Liver (tissue), 9 donors: Measurements from ENCODE around the gene TNPO3. TPM values are rescaled to one million over a fixed set of nuclear protein-coding genes. Genes with fewer than 3 reads are reported as not detected.

Experiments
- DNase-seq: peaks from one replicate; pipeline ENCODE4 v3.0.0-alpha.2; 2017; ENCODE audit warnings: low spot score
- H3K27ac ChIP-seq, 2 donors: one replicate each; pipeline ENCODE4 v1.7.0; 2013; ENCODE audit warnings: inconsistent platforms in 2 of 2, low read length in 2 of 2, control low read depth in 1 of 2, low read depth in 1 of 2, mild to moderate bottlenecking in 1 of 2
- H3K27me3 ChIP-seq, 4 donors: one replicate each; pipeline versions ENCODE4 v1.6.1 to v1.7.0; 2013; ENCODE audit warnings: low read length in 3 of 4, inconsistent platforms in 1 of 4, mild to moderate bottlenecking in 1 of 4, moderate library complexity in 1 of 4; ENCODE audit not compliant: control insufficient read depth in 4 of 4, insufficient read depth in 4 of 4
- H3K36me3 ChIP-seq, 4 donors: one replicate each; pipeline versions ENCODE4 v1.6.1 to v1.7.0; 2013; ENCODE audit warnings: low read length in 3 of 4, mild to moderate bottlenecking in 3 of 4, low read depth in 1 of 4, moderate library complexity in 1 of 4; ENCODE audit not compliant: control insufficient read depth in 4 of 4, insufficient read depth in 3 of 4
- H3K4me1 ChIP-seq, 4 donors: one replicate each; pipeline versions ENCODE4 v1.6.1 to v1.7.0; 2013; ENCODE audit warnings: low read length in 3 of 4, mild to moderate bottlenecking in 3 of 4, moderate library complexity in 1 of 4; ENCODE audit not compliant: control insufficient read depth in 4 of 4, insufficient read depth in 4 of 4
- H3K4me3 ChIP-seq, 3 donors: one replicate each; pipeline versions ENCODE4 v1.6.1 to v1.7.0; 2013; ENCODE audit warnings: low read length in 3 of 3, control low read depth in 1 of 3, low read depth in 1 of 3, mild to moderate bottlenecking in 1 of 3
- H3K9ac ChIP-seq, 2 donors: one replicate each; pipeline ENCODE4 v1.7.0; 2013; ENCODE audit warnings: low read length in 2 of 2, mild to moderate bottlenecking in 2 of 2, moderate library complexity in 2 of 2, control low read depth in 1 of 2, low read depth in 1 of 2
- H3K9me3 ChIP-seq, 4 donors: one replicate each; pipeline versions ENCODE4 v1.6.1 to v1.7.0; 2013; ENCODE audit warnings: low read length in 3 of 4; ENCODE audit not compliant: control insufficient read depth in 4 of 4
- EGR1 ChIP-seq, 2 donors: IDR thresholded peaks; 2 replicates each; pipeline ENCODE4 v1.6.1; 2016 to 2018; ENCODE audit warnings: antibody characterized with exemption in 2 of 2, low read depth in 2 of 2
- FOXA1 ChIP-seq: IDR thresholded peaks from 2 replicates; pipeline ENCODE4 v1.6.1; 2016; ENCODE audit warnings: antibody characterized with exemption
- FOXA2 ChIP-seq: IDR thresholded peaks from 2 replicates; pipeline ENCODE4 v1.6.1; 2016; ENCODE audit warnings: antibody characterized with exemption
- GABPA ChIP-seq, 2 donors: IDR thresholded peaks in 1 of 2; conservative IDR thresholded peaks in 1 of 2; 2 replicates each; pipeline ENCODE4 v1.6.1; 2016; ENCODE audit warnings: antibody characterized with exemption in 2 of 2, mild to moderate bottlenecking in 1 of 2, moderate library complexity in 1 of 2
- HNF4A ChIP-seq, 2 donors: conservative IDR thresholded peaks; 2 replicates each; pipeline ENCODE4 v1.6.1; 2016; ENCODE audit warnings: antibody characterized with exemption in 2 of 2, mild to moderate bottlenecking in 2 of 2
- HNF4G ChIP-seq: IDR thresholded peaks from 2 replicates; pipeline ENCODE4 v1.6.1; 2016; ENCODE audit warnings: antibody characterized with exemption
- JUND ChIP-seq, 2 donors: IDR thresholded peaks; 2 replicates each; pipeline ENCODE4 v1.6.1; 2016; ENCODE audit warnings: antibody characterized with exemption in 2 of 2
- NR2F2 ChIP-seq: IDR thresholded peaks from 2 replicates; pipeline ENCODE4 v1.6.1; 2016; ENCODE audit warnings: antibody characterized with exemption
- RAD21 ChIP-seq, 2 donors: IDR thresholded peaks; 2 replicates each; pipeline ENCODE4 v1.6.1; 2016; ENCODE audit warnings: antibody characterized with exemption in 2 of 2, mild to moderate bottlenecking in 2 of 2
- RXRA ChIP-seq, 2 donors: IDR thresholded peaks; 2 replicates each; pipeline ENCODE4 v1.6.1; 2017 to 2018; ENCODE audit warnings: antibody characterized with exemption in 2 of 2, mild to moderate bottlenecking in 1 of 2
- SP1 ChIP-seq: IDR thresholded peaks from 2 replicates; pipeline ENCODE4 v1.6.1; 2018; ENCODE audit warnings: antibody characterized with exemption, mild to moderate bottlenecking
- TAF1 ChIP-seq: conservative IDR thresholded peaks from 2 replicates; pipeline ENCODE4 v1.6.1; 2016; ENCODE audit warnings: antibody characterized with exemption, mild to moderate bottlenecking
- YY1 ChIP-seq: IDR thresholded peaks from 2 replicates; pipeline ENCODE4 v1.6.1; 2016; ENCODE audit warnings: antibody characterized with exemption, mild to moderate bottlenecking
- WGBS: extraction: QIAGEN DNeasy Blood & Tissue Kit; methylation state at CpG from one replicate; pipeline ENCODE4 v1.1.7; 2013; 5-methylcytosine and 5-hydroxymethylcytosine counted together
- polyA plus RNA-seq, 2 donors: library from polyadenylated mRNA; stranded (reverse) in 1 of 2; unstranded in 1 of 2; fragments of 200-250 nt in 1 of 2; fragments of >200 nt in 1 of 2; fragmentation: Nextera tagmentation in 1 of 2; extraction: Ambion mirVana in 1 of 2; gene quantifications; one replicate each; pipeline versions ENCODE4 v1.2.1 to v1.2.3, GENCODE V29; 2013 to 2015
- total RNA-seq, 2 donors: library from RNA; depleted of rRNA; stranded (reverse); fragments of >200 nt; gene quantifications; one replicate each; pipeline ENCODE4 v1.2.3, GENCODE V29; 2014
- TF ChIP-seq, protein P1 (sequence below): IDR thresholded peaks from 2 replicates; pipeline ENCODE4 v1.6.1; 2016; ENCODE audit warnings: antibody characterized with exemption
- TF ChIP-seq, protein P2 (sequence below): fragments of 150-350 bp; IDR thresholded peaks from 2 replicates; pipeline ENCODE4 v1.5.1; 2017; ENCODE audit warnings: improper control_type of control experiment, low read depth, low read length; ENCODE audit not compliant: missing input control
- TF ChIP-seq, protein P3 (sequence below): IDR thresholded peaks from 2 replicates; pipeline ENCODE4 v1.6.1; 2016; ENCODE audit warnings: antibody characterized with exemption
- TF ChIP-seq, protein P4 (sequence below): IDR thresholded peaks from 2 replicates; pipeline ENCODE4 v1.6.1; 2016; ENCODE audit warnings: antibody characterized with exemption
- TF ChIP-seq, protein P5 (sequence below): IDR thresholded peaks from 2 replicates; pipeline ENCODE4 v1.6.1; 2016; ENCODE audit warnings: antibody characterized with exemption, mild to moderate bottlenecking
- donor health status: healthy.
- donor health status: healthy.
- donor health status: healthy.
- donor health status: healthy.
- donor health status: healthy.

Gene TNPO3
- total and polyA plus RNA-seq, 4 donors = 9.2 to 38.9 (median 20.0) TPM

DNA sequence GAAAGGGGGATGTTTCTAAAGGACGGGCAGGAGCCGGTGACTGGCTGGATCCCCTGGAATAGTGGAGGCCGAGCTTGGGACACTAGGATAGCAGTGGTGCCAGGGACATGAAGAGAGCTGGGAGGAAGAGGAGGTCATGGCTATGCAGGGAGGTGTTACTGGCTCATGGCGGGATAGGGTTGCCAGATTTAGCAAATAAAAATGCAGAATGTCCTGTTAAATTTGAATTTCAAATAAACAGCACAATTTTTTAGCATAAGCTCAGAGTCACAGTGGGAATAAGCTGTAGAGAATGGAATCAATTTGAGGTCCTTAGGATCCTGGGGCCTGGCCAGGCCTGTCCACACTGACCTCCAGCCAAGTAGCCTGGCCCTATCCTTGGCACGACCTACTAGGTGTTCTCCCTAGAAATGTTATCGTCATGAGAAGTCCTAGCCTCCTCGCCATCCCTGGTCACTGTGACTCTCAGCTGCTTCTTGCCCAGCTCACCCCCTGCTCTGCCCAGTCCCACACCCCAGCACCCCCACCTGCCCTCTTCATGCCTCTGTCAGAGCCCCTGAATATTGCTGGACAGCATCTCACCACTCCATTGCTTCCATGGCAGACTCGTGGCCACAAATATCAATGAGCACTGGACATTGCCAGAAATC lies 136.8 kb downstream of the TNPO3 start:
- Histone ChIP-seq H3K4me3 (no peak overlapping the region), H3K9ac (no peak overlapping the region), H3K4me1 (peaks cover 0 to 6% (median 5%) of the 10 kb centered on the region in 4 donors), H3K9me3 (no peaks in the 10 kb centered on the region), H3K36me3 (no peaks in the 10 kb centered on the region), H3K27me3 (peaks cover 0 to 2% (median 0%) of the 10 kb centered on the region in 4 donors), H3K27ac (no peak overlapping the region)
- WGBS = 90% methylated on average over 8 of the region's 8 CpGs
- TF ChIP-seq, protein P1, sequence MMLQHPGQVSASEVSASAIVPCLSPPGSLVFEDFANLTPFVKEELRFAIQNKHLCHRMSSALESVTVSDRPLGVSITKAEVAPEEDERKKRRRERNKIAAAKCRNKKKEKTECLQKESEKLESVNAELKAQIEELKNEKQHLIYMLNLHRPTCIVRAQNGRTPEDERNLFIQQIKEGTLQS = no peak
- no peak for TF ChIP-seq GABPA (IDR thresholded peaks at IDR 0.05 in 1 of 2, conservative IDR thresholded peaks at IDR 0.05 in 1 of 2)
- no peak for TF ChIP-seq FOXA1
- no peak for TF ChIP-seq HNF4A (conservative IDR thresholded peaks at IDR 0.05)
- no peak for TF ChIP-seq FOXA2
- no peak for TF ChIP-seq RXRA (IDR thresholded peaks at IDR 0.05)
- TF ChIP-seq, protein P2, sequence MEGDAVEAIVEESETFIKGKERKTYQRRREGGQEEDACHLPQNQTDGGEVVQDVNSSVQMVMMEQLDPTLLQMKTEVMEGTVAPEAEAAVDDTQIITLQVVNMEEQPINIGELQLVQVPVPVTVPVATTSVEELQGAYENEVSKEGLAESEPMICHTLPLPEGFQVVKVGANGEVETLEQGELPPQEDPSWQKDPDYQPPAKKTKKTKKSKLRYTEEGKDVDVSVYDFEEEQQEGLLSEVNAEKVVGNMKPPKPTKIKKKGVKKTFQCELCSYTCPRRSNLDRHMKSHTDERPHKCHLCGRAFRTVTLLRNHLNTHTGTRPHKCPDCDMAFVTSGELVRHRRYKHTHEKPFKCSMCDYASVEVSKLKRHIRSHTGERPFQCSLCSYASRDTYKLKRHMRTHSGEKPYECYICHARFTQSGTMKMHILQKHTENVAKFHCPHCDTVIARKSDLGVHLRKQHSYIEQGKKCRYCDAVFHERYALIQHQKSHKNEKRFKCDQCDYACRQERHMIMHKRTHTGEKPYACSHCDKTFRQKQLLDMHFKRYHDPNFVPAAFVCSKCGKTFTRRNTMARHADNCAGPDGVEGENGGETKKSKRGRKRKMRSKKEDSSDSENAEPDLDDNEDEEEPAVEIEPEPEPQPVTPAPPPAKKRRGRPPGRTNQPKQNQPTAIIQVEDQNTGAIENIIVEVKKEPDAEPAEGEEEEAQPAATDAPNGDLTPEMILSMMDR = no peak
- no peak for TF ChIP-seq EGR1 (IDR thresholded peaks at IDR 0.05; ENCODE audit: low read depth in 2 of 2)
- no peak for TF ChIP-seq SP1
- no peak for DNase-seq

DNA sequence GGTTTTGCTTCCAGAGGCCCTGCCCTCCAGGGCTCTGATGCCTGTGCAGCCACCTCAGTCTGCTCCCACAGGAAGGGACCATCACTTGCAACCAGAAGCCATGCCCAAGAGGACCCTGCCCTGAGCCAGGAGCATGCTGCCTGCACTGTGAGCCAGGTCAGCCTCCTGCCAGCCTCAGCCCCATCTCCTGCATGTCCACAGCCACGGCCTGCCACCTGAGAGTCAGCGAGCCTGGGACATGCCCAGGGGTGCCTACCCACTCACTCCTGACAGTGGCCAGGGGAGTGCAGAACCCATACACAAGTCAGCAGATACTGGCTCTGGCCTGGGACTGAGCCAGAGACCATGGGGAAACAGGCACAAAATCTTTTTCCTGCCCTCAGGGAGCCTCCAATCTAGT lies 137.8 kb downstream of the TNPO3 start:
- peaks cover 0 to 2% (median 0%) of the 10 kb centered on the region in 4 donors for H3K27me3 ChIP-seq

More for the DNA sequence above, 137.8 kb downstream of the TNPO3 start:
- Histone ChIP-seq H3K9me3 (no peaks in the 10 kb centered on the region), H3K4me1 (peaks cover 0 to 6% (median 5%) of the 10 kb centered on the region in 4 donors), H3K4me3 (no peak overlapping the region), H3K36me3 (no peaks in the 10 kb centered on the region), H3K27ac (no peak overlapping the region), H3K9ac (no peak overlapping the region)
- 100% methylated on average over 2 of the region's 2 CpGs for whole genome bisulfite sequencing
- DNase-seq = no peak
- TF ChIP-seq SP1 = no peak
- TF ChIP-seq, protein P3, sequence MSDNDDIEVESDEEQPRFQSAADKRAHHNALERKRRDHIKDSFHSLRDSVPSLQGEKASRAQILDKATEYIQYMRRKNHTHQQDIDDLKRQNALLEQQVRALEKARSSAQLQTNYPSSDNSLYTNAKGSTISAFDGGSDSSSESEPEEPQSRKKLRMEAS = no peak
- no peak for TF ChIP-seq FOXA2
- no peak for TF ChIP-seq HNF4G
- no peak for TF ChIP-seq RAD21 (IDR thresholded peaks at IDR 0.05)
- TF ChIP-seq RXRA (IDR thresholded peaks at IDR 0.05) = no peak
- TF ChIP-seq JUND (IDR thresholded peaks at IDR 0.05) = no peak
- TF ChIP-seq GABPA (IDR thresholded peaks at IDR 0.05 in 1 of 2, conservative IDR thresholded peaks at IDR 0.05 in 1 of 2) = no peak
- no peak for TF ChIP-seq EGR1 (IDR thresholded peaks at IDR 0.05; ENCODE audit: low read depth in 2 of 2)
- no peak for TF ChIP-seq HNF4A (conservative IDR thresholded peaks at IDR 0.05)
- TF ChIP-seq, protein P1 = no peak
- no peak for TF ChIP-seq YY1
- no peak for TF ChIP-seq TAF1
- TF ChIP-seq NR2F2 = no peak
- TF ChIP-seq, protein P2 = no peak
- TF ChIP-seq, protein P4, sequence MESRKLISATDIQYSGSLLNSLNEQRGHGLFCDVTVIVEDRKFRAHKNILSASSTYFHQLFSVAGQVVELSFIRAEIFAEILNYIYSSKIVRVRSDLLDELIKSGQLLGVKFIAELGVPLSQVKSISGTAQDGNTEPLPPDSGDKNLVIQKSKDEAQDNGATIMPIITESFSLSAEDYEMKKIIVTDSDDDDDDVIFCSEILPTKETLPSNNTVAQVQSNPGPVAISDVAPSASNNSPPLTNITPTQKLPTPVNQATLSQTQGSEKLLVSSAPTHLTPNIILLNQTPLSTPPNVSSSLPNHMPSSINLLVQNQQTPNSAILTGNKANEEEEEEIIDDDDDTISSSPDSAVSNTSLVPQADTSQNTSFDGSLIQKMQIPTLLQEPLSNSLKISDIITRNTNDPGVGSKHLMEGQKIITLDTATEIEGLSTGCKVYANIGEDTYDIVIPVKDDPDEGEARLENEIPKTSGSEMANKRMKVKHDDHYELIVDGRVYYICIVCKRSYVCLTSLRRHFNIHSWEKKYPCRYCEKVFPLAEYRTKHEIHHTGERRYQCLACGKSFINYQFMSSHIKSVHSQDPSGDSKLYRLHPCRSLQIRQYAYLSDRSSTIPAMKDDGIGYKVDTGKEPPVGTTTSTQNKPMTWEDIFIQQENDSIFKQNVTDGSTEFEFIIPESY = no peak
- TF ChIP-seq, protein P5, sequence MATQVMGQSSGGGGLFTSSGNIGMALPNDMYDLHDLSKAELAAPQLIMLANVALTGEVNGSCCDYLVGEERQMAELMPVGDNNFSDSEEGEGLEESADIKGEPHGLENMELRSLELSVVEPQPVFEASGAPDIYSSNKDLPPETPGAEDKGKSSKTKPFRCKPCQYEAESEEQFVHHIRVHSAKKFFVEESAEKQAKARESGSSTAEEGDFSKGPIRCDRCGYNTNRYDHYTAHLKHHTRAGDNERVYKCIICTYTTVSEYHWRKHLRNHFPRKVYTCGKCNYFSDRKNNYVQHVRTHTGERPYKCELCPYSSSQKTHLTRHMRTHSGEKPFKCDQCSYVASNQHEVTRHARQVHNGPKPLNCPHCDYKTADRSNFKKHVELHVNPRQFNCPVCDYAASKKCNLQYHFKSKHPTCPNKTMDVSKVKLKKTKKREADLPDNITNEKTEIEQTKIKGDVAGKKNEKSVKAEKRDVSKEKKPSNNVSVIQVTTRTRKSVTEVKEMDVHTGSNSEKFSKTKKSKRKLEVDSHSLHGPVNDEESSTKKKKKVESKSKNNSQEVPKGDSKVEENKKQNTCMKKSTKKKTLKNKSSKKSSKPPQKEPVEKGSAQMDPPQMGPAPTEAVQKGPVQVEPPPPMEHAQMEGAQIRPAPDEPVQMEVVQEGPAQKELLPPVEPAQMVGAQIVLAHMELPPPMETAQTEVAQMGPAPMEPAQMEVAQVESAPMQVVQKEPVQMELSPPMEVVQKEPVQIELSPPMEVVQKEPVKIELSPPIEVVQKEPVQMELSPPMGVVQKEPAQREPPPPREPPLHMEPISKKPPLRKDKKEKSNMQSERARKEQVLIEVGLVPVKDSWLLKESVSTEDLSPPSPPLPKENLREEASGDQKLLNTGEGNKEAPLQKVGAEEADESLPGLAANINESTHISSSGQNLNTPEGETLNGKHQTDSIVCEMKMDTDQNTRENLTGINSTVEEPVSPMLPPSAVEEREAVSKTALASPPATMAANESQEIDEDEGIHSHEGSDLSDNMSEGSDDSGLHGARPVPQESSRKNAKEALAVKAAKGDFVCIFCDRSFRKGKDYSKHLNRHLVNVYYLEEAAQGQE = no peak
- no peak for TF ChIP-seq FOXA1
